Peyer's patch (tissue), 4 donors: ENCODE results near the gene TTI1. TPM values are rescaled to one million over a fixed set of nuclear protein-coding genes. Genes with fewer than 3 reads are reported as not detected.
A peak's percentile ranks its signal among the peaks of the same experiment; 100 is the strongest.

Experiments
- DNase-seq, 3 donors: peaks; one replicate each; pipeline ENCODE4 v3.0.0-alpha.2; 2017 to 2019
- H3K27ac ChIP-seq, 4 donors: fragments of 200-600 bp; sonication (generic); one replicate each; pipeline ENCODE4 v1.5.1; 2016 to 2019
- H3K27me3 ChIP-seq, 2 donors: fragments of 200-600 bp; sonication (generic); one replicate each; pipeline ENCODE4 v1.5.1; 2019
- H3K36me3 ChIP-seq, 3 donors: fragments of 200-600 bp; sonication (generic); one replicate each; pipeline ENCODE4 v1.5.1; 2016 to 2019
- H3K4me1 ChIP-seq, 4 donors: fragments of 200-600 bp; sonication (generic); one replicate each; pipeline ENCODE4 v1.5.1; 2016 to 2019
- H3K4me3 ChIP-seq, 4 donors: fragments of 200-600 bp; sonication (generic); 1 replicate in 3 of 4; 2 replicates in 1 of 4; pipeline ENCODE4 v1.5.1; 2016 to 2019; ENCODE audit warnings: mild to moderate bottlenecking in 1 of 4
- H3K9me3 ChIP-seq, 4 donors: fragments of 200-600 bp; sonication (generic); one replicate each; pipeline ENCODE4 v1.5.1; 2016 to 2019; ENCODE audit warnings: mild to moderate bottlenecking in 1 of 4
- CTCF ChIP-seq, 6 experiments: fragments of 450-650 bp in 4 of 6; fragments of 200-600 bp in 2 of 6; sonication (generic) in 1 of 6; IDR thresholded peaks; one replicate each; pipeline ENCODE4 v1.5.1; 2017 to 2019; ENCODE audit warnings: antibody characterized with exemption in 6 of 6, mild to moderate bottlenecking in 3 of 6, moderate library complexity in 1 of 6
- POLR2A ChIP-seq, 2 donors: fragments of 450-650 bp; IDR thresholded peaks; one replicate each; pipeline ENCODE4 v1.5.1; 2017; ENCODE audit warnings: antibody characterized with exemption in 2 of 2, mild to moderate bottlenecking in 2 of 2, moderate library complexity in 2 of 2
- total RNA-seq, 4 donors: library from RNA; depleted of rRNA; stranded (reverse); fragments of >200 nt; gene quantifications; one replicate each; pipeline ENCODE4 v1.1.0, GENCODE V29; 2016

The TTI1 gene
- total RNA-seq, 4 donors from 2014 or later, result 9.3 to 34.7 (median 14.8) TPM

- TF ChIP-seq POLR2A (IDR thresholded peaks at IDR 0.05) (no peak), CTCF (IDR thresholded peaks at IDR 0.05) (no peak)
- DNase-seq, result no peak
Measured at GRCh38 chr20:38034108-38034649, 923 bp upstream of the TTI1 start.

DNA sequence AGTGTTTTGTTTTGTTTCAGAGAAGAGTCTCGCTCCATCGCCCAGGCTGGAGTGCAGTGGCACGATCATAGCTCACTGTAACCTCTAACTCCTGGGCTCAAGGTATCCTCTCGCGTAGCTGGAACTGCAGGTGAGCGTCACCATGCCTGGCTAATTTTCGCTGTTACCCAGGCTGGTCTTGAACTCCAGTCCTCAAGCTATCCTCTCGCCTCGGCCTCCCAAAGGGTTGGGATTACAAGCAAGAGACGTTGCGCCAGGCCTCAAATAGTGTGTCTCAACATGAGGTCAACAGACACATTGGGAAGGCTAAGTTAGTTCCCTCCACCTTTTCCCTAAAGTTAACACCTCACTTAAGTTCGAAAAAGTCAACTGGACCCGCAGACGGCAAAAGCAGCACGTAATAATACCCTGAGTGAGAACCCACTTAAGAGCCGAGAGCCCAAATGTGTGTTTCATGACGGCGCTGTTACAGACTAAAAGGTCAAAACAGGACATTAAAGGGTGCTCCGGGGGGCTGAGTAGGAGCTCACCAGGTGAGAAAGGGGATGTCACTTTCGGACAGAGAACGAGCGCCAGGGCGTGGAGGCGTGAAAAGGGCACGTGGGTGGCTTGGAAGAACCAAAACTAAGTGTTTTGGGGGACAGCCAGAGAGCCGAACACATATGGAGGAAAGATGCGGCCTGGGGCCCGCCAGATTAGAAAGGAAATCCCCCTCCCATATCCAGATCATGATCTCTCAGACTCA, 499 bp downstream of the TTI1 start:
- Histone ChIP-seq H3K27me3 (no peaks in the 10 kb centered on the region), H3K4me3 (peak overlapping the region; percentile 81 to 97 (median 91)), H3K4me1 (peaks cover 0 to 42% (median 13%) of the 10 kb centered on the region in 4 donors), H3K27ac (peak overlapping the region; percentile 91 to 96 (median 94)), H3K9me3 (no peaks in the 10 kb centered on the region), H3K36me3 (no peaks in the 10 kb centered on the region)
- TF ChIP-seq CTCF (IDR thresholded peaks at IDR 0.05) (no peak), POLR2A (IDR thresholded peaks at IDR 0.05) (no peak)
- peak in 1 of 3 donors; percentile 62 for DNase-seq

More at GRCh38 chr20:38034108-38034649, 923 bp upstream of the TTI1 start:
- Histone ChIP-seq H3K4me3 (peak overlapping the region; percentile 81 to 97 (median 91)), H3K9me3 (no peaks in the 10 kb centered on the region), H3K27ac (peak overlapping the region; percentile 91 to 96 (median 94)), H3K36me3 (no peaks in the 10 kb centered on the region), H3K4me1 (peaks cover 0 to 42% (median 13%) of the 10 kb centered on the region in 4 donors), H3K27me3 (no peaks in the 10 kb centered on the region)

- no peak overlapping the region for H3K27ac ChIP-seq
- TF ChIP-seq POLR2A (IDR thresholded peaks at IDR 0.05) (no peak), CTCF (IDR thresholded peaks at IDR 0.05) (no peak)
- no peaks in the 10 kb centered on the region for H3K36me3 ChIP-seq
- H3K9me3 ChIP-seq, result no peaks in the 10 kb centered on the region
- DNase-seq, result no peak
- peak overlapping the region in 1 of 4 donors; percentile 90 for H3K4me3 ChIP-seq
- H3K27me3 ChIP-seq, result no peaks in the 10 kb centered on the region
- peaks cover 0 to 36% (median 13%) of the 10 kb centered on the region in 4 donors for H3K4me1 ChIP-seq
Measured at GRCh38 chr20:38031957-38032356, 1.3 kb downstream of the TTI1 start.

- no peak for TF ChIP-seq POLR2A (IDR thresholded peaks at IDR 0.05)
- TF ChIP-seq CTCF (IDR thresholded peaks at IDR 0.05), result no peak
- H3K27ac ChIP-seq, result no peak overlapping the region
Measured at GRCh38 chr20:38029453-38029852, 3.8 kb downstream of the TTI1 start.

DNA sequence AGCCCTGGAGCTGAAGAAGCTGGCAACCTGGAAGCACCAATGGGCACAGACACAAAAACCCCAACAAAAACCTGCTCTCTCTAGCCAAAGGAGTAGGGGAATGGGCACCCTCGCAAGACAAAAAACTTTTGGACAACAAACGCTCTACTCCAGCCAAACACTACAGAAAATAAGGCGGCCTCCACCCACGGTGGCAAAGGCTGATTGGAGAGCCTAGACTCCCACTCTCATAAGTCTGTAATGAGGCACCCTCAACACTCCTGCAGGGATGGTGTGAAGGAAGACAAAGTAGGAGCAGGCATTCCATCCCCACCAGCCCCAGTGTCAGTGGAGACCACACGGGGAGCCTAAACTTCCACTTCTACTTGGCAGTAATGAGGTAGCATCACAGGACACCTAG, 8.8 kb downstream of the TTI1 start:
- no peak for TF ChIP-seq CTCF (IDR thresholded peaks at IDR 0.05)
- no peak for TF ChIP-seq POLR2A (IDR thresholded peaks at IDR 0.05)
- H3K4me3 ChIP-seq, result no peak overlapping the region
- no peak overlapping the region for H3K27ac ChIP-seq

More at GRCh38 chr20:38029453-38029852, 3.8 kb downstream of the TTI1 start:
- no peak for DNase-seq
- H3K9me3 ChIP-seq, result no peaks in the 10 kb centered on the region
- peaks cover 0 to 12% (median 5%) of the 10 kb centered on the region in 4 donors for H3K4me1 ChIP-seq
- no peaks in the 10 kb centered on the region for H3K27me3 ChIP-seq
- H3K36me3 ChIP-seq, result no peaks in the 10 kb centered on the region
- no peak overlapping the region for H3K4me3 ChIP-seq

More for the DNA sequence above, 8.8 kb downstream of the TTI1 start:
- H3K4me1 ChIP-seq, result peaks cover 0 to 5% (median 0%) of the 10 kb centered on the region in 4 donors
- H3K9me3 ChIP-seq, result no peaks in the 10 kb centered on the region
- H3K36me3 ChIP-seq, result no peaks in the 10 kb centered on the region
- no peaks in the 10 kb centered on the region for H3K27me3 ChIP-seq
- DNase-seq, result no peak
